Type B pancreatic cell (in vitro differentiated cells): Measurements from ENCODE around the gene DENND11. TPM values are rescaled to one million over a fixed set of nuclear protein-coding genes. Genes with fewer than 3 reads are reported as not detected.

Experiments used
- DNase-seq: peaks from one replicate; pipeline ENCODE4 v3.0.0; 2021; ENCODE audit warnings: mixed read lengths; ENCODE audit not compliant: unreplicated experiment; ENCODE audit errors: extremely low spot score
- H3K27ac Mint-ChIP-seq: 2 replicates; pipeline ENCODE4 v1.8.0; 2021; ENCODE audit warnings: mild to moderate bottlenecking, mixed read lengths
- H3K27me3 Mint-ChIP-seq: 2 replicates; pipeline ENCODE4 v1.8.0; 2021; ENCODE audit warnings: mixed read lengths
- H3K36me3 Mint-ChIP-seq: 2 replicates; pipeline ENCODE4 v1.8.0; 2021; ENCODE audit warnings: mixed read lengths
- H3K4me1 Mint-ChIP-seq: one replicate; pipeline ENCODE4 v1.8.0; 2021; ENCODE audit warnings: mixed read lengths; ENCODE audit not compliant: unreplicated experiment
- H3K4me3 Mint-ChIP-seq: 2 replicates; pipeline ENCODE4 v1.8.0; 2021; ENCODE audit warnings: mild to moderate bottlenecking, mixed read lengths
- H3K9me3 Mint-ChIP-seq: 2 replicates; pipeline ENCODE4 v1.8.0; 2021; ENCODE audit warnings: mixed read lengths
- CTCF ChIP-seq: fragments of 200-600 bp; sonication (generic); conservative IDR thresholded peaks from 2 replicates; pipeline ENCODE4 v1.5.0; 2021; ENCODE audit warnings: antibody characterized with exemption, mild to moderate bottlenecking
- total RNA-seq: library from RNA; stranded (reverse); gene quantifications from 2 replicates; pipeline ENCODE4 v1.2.1, GENCODE V29; 2021; ENCODE audit warnings: low replicate concordance

The DENND11 gene
- total RNA-seq, 1 donor from 2014 or later: 19.8 TPM

- Mint-ChIP-seq H3K27ac (no peak overlapping the region), H3K4me1 (peaks cover 13% of the 10 kb centered on the region), H3K27me3 (no peaks in the 10 kb centered on the region), H3K36me3 (peaks cover 15% of the 10 kb centered on the region), H3K4me3 (no peak overlapping the region), H3K9me3 (no peaks in the 10 kb centered on the region)
- DNase-seq: no peak
- TF ChIP-seq CTCF: no peak
These were observed 49.3 kb downstream of the DENND11 start for GRCh38 chr7:141652691-141653090.

Other genes starting within 250 kb of the DENND11 start
- gene AGK, start 150.8 kb downstream of the DENND11 start, total RNA-seq: 28.7 and 31.9 TPM in 2 replicates
- not detected in 2 replicates for gene WEE2, start 6.2 kb upstream of the DENND11 start, total RNA-seq
- gene SSBP1, start 36.2 kb upstream of the DENND11 start, total RNA-seq: 107 and 116 TPM in 2 replicates
- gene TAS2R3, start 61.9 kb upstream of the DENND11 start, total RNA-seq: 1.2 and 3.2 TPM in 2 replicates
- 1.00 and 2.2 TPM in 2 replicates for gene TAS2R4, start 74.5 kb upstream of the DENND11 start, total RNA-seq
- gene TAS2R5, start 88.1 kb upstream of the DENND11 start, total RNA-seq: 2.5 and 3.3 TPM in 2 replicates
- not detected in 2 replicates for gene PRSS37, start 139.3 kb upstream of the DENND11 start, total RNA-seq
- gene OR9A4, start 214.2 kb upstream of the DENND11 start, total RNA-seq: not detected in 2 replicates
- gene CLEC5A, start 244.8 kb upstream of the DENND11 start, total RNA-seq: not detected in 2 replicates